Subcutaneous adipose tissue (tissue), 4 donors: ENCODE measurements around the gene SARM1. TPM values are rescaled to one million over a fixed set of nuclear protein-coding genes. Genes with fewer than 3 reads are reported as not detected.

Source experiments
- total RNA-seq, 4 donors: library from RNA; depleted of rRNA; stranded (reverse); fragments of >200 nt; gene quantifications; one replicate each; pipeline ENCODE4 v1.1.0, GENCODE V29; 2016
- TF ChIP-seq, protein P1 (sequence below): fragments of 450-650 bp; IDR thresholded peaks from one replicate; pipeline ENCODE4 v1.5.1; 2016; ENCODE audit warnings: low read depth, mild to moderate bottlenecking, control low read depth, antibody characterized with exemption, moderate library complexity

Gene SARM1
- total RNA-seq, 4 donors from 2014 or later: 3.8 to 7.7 (median 5.9) TPM

GRCh38 chr17:28350271-28350670 is 21.2 kb upstream of the SARM1 start:
- TF ChIP-seq, protein P1, sequence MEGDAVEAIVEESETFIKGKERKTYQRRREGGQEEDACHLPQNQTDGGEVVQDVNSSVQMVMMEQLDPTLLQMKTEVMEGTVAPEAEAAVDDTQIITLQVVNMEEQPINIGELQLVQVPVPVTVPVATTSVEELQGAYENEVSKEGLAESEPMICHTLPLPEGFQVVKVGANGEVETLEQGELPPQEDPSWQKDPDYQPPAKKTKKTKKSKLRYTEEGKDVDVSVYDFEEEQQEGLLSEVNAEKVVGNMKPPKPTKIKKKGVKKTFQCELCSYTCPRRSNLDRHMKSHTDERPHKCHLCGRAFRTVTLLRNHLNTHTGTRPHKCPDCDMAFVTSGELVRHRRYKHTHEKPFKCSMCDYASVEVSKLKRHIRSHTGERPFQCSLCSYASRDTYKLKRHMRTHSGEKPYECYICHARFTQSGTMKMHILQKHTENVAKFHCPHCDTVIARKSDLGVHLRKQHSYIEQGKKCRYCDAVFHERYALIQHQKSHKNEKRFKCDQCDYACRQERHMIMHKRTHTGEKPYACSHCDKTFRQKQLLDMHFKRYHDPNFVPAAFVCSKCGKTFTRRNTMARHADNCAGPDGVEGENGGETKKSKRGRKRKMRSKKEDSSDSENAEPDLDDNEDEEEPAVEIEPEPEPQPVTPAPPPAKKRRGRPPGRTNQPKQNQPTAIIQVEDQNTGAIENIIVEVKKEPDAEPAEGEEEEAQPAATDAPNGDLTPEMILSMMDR: no peak

DNA sequence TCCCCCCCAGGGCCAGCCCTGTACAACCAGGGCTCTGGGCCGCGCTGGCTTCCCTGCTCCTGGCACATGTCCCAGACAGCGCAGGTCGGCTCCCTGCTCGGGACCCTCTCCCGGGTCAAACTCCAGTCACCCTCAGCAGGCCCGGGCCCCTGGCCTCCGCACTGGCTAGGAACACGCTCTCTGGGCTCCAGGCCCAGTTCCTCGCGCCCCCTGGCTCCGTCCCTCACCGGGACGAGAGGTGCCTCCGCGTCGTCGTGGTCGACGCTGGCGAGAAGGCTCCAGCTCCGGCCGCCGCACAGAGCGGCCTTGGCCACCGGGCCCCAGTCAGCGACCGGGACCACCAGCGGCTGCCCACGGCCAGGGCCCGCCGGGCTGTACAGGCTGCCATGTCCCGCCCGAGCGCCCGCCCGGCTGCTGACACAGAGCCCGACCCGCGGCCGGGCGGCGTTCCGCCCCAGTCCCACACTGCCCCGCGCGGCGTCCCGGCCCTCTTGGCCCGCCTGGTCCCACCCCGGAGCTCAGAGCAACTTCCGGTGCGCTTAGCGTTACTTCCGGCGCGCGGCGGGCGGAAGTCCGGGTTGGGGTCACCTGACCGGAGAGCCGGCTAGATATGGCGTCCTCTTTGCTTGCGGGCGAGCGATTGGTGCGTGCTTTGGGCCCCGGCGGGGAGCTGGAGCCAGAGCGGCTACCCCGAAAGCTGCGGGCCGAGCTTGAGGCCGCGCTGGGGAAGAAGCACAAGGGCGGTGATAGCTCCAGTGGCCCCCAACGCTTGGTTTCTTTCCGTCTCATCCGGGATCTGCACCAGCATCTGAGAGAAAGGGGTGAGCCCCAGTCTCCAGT is 14.2 kb upstream of the SARM1 start, which contains the start of gene POLDIP2:
Gene POLDIP2 (minus strand): TSS at position 467 of the 840 bp plus-strand sequence. CDS start 79 bp downstream, at position 388.
- TF ChIP-seq, protein P1: no peak

- TF ChIP-seq, protein P1: no peak
Observed at GRCh38 chr17:28357901-28358197, 13.6 kb upstream of the SARM1 start.

GRCh38 chr17:28363186-28363585 is 8.3 kb upstream of the SARM1 start:
- TF ChIP-seq, protein P1: no peak

- TF ChIP-seq, protein P1: no peak
Observed at GRCh38 chr17:28363776-28364650, 7.5 kb upstream of the SARM1 start.

DNA sequence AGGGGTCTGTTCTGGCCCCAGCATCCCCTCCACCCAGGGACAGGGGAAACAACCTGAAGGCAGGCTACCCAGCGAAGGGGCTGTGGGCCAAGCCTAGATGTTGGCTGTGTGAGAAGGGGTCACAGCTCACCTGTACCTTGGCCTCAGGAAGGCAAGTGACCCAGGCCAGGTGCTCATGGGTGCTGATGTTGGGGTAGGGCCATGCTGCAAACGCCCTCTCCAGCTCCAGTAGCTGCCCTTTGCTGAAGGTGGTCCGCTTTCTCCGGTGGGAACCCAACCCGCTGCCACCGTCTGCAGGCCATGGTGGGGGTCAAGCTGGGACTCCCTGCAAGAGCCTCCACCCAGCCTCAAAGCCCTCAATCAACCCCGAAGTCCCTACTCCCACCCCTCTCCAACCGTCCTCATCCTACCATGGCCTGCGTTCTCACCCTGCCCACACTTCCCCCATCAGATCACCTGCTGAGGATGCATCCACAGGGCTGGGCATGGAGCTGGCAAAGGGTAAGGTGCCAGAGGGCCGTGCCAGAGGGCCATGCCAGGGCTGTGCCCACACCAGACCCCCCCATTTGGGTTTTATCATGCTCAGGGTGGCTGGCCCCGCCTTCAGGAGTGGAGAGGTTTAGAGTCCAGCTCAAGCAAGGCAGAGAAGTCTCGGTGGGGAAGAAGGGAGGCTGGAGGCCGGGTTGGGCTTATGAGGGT is 6.7 kb upstream of the SARM1 start, which contains the start of gene SEBOX:
Gene SEBOX (minus strand): TSS at position 535 of the 699 bp plus-strand sequence. CDS start 48 bp downstream, at position 487.
- TF ChIP-seq, protein P1: no peak
